D341Med (cell line): ENCODE data around the gene MKNK2.

Experiments
- DNase-seq: peaks from one replicate; pipeline ENCODE4 v3.0.0; 2012; ENCODE audit warnings: low spot score

MKNK2 gene

DNA sequence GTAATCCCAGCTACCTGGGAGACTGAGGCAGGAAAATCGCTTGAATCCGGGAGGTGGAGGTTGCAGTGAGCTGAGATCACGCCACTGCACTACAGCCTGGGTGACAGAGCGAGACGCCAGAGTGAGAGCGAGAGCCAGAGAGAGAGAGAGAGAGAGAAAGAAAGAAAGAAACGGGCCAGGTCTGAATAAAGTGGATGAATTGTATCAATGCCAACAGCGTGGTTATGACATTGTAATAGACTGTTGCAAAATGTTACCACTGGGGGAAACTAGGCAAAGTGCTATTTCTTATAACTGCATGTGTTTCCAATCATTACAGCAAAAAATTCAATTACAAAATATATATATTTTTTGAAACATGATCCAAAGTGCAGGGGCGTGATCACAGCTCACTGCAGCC is 23.7 kb downstream of the MKNK2 start:
- DNase-seq: no peak

DNA sequence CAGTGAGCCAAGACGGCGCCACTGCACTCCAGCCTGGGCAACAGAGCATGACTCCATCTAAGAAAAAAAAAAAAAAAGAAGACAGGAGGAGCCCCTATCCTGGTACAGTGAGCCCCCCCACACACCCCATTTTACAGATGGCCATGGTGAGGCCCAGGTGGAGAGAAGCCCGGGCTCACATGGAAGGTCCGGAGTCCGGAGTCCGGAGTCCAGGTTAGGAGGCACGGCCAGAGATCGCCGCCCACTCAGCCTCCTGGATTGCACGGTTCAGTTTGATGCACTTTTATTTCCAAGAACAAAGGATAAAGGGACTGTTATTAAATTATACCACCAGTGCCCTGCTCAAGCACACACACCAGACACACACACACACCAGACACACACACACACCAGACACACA is 24.3 kb downstream of the MKNK2 start:
- DNase-seq: no peak

- DNase-seq: no peak
Observed at GRCh38 chr19:2022289-2022688, 28.8 kb downstream of the MKNK2 start.

DNA sequence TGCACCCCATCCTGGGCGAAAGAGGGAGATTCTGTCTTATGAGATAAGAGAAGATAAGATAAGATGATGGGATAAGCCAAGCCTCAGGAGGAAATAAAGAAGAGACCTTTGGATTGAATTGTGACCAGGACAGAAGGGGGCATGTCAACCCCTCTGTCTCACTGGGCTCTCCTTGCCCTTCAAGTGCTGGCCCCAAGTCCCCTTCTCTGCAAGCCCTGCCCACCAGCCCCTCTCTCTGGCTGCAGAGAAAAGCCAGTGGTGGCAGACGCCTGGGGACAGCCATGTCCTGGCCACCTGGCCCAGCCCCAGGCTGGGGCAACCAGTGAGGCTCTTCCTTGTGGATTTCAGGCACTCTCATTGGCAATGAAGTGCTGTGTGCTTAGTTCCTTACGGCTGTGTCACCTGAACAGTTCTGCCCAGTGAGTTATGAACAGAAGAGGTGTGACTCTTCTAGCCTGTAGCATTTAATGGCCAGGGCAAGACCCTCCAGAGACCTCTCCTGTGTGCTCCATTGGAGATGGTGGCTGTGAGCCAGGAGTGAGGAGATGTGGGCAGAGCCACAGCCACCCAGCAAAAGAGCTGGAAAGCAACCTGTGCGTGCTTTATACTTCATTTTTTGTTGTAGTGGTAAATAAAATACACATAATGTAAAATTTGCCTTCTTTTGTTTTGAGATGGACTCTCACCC is 29.4 kb downstream of the MKNK2 start:
- DNase-seq: no peak

GRCh38 chr19:2018752-2019151 is 32.3 kb downstream of the MKNK2 start:
- no peak for DNase-seq

- DNase-seq: peak; percentile 79
Observed at GRCh38 chr19:2016041-2016807, 34.8 kb downstream of the MKNK2 start.

GRCh38 chr19:2015608-2015950 is 35.5 kb downstream of the MKNK2 start, which contains the start of gene BTBD2:
TSS of gene BTBD2 (minus strand) at chr19:2015714. CDS start at chr19:2015703, 11 bp downstream.
- no peak for DNase-seq

GRCh38 chr19:2014731-2015607 is 36.1 kb downstream of the MKNK2 start:
- DNase-seq: peak; percentile 90

DNA sequence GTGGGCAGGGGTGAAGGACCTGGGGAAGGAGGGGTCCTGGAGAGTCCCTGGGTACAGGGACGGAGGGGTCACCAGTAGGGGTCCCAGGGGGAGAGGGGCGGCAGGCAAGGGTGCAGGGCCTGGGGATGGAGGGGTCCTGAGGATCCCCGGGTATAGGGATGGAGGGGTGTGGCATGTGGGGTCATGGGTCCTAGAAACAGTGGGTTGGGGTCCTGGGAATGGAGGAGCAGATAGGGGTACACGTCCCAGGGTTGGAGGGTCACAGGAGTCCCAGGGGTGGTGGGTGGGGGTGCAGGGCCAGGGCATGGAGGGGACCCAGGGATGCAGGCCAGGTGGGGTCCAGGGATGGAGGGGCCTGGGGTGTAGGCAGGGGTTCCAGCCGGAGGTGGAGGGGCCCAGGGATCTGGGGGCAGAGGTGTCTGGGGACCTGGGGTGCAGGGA is 36.9 kb downstream of the MKNK2 start:
- no peak for DNase-seq

GRCh38 chr19:2013683-2013961 is 37.4 kb downstream of the MKNK2 start:
- DNase-seq: peak; percentile 32

DNA sequence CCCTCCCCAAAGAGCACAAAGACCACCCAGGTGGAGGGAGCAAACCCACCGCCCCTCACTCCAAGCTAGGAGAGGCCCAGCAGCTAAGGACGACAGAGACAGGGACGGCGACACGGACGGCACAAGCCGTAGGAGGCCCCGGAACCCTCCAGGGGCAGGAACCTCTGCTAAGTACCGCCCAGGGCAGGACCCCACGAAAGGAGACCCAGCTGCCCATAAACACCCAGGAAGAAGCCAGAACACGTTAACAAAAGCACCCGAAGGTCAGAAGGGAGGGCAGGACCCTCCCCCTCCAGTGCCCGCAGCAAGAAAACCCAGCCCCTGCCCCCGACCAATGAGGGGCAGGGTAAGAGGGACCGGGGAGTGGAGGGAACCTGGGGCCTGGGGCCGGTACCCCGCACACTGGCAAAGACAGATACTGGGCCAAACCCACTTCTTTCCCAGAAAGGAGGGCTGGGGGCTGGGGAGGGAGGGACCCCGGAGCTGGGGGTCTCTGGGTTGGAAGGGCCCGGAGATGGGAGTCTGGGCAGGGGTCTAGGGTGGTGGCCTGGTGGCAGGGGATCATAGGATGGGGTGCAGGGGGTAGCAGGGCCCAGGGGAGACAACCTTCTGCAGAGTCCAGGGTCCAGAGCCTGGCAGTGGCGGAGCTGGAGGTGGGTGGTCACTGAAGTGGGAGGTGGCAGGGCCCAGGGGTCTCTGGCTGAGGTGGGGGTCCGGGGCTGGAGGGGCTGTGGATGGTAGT is 37.9 kb downstream of the MKNK2 start:
- no peak for DNase-seq

- no peak for DNase-seq
Observed at GRCh38 chr19:2011169-2011568, 39.9 kb downstream of the MKNK2 start.

DNA sequence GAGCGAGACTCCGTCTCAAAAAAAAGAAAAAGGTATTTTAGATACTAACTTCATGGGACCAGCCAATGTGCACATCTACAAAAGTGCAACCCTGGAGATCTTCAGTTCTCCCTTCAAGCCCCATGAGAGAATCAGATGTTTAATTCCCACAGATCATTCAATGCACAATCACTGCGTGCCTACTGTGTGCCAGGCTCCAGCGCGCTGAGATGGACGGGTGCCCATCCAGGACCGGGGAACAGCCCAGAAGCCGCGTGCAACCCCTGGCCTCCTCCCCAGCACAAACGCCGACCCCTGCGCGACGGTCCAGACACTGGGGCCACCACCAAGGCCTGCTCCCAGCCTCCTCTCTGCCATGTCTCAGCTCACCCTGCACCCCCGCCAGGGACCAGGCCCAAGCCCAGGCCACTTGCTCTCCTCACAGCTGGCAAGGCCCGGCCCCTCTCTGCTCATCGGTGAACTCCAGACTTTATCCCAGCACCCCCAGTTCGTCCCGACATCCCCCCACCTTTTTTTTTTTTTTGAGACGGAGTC is 40.8 kb downstream of the MKNK2 start:
- peak; percentile 33 for DNase-seq

DNA sequence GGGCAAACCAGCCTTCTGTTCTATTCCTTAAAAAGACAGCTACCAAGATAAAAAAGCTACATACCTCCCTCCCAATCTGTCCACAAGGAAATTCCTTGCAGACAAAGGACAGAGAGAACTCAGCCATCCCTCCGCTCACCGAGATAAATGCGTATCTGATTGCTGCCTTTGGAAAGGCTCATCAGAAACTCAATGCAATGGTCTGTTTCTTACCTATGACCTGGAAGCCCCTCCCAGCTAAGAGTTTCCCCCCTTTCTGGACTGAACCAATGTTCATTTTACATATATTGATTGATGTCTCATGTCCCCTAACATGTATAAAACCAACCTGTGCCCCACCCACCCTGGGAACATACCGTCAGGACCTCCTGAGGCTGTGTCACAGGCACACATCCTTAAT is 47.2 kb downstream of the MKNK2 start:
- DNase-seq: no peak

- DNase-seq: peak; percentile 34
Observed at GRCh38 chr19:1999856-2000515, 51.1 kb downstream of the MKNK2 start.

- DNase-seq: no peak
Observed at GRCh38 chr19:1998712-1999708, 52.0 kb downstream of the MKNK2 start.

- DNase-seq: no peak
Observed at GRCh38 chr19:1997353-1998233, 53.5 kb downstream of the MKNK2 start.

DNA sequence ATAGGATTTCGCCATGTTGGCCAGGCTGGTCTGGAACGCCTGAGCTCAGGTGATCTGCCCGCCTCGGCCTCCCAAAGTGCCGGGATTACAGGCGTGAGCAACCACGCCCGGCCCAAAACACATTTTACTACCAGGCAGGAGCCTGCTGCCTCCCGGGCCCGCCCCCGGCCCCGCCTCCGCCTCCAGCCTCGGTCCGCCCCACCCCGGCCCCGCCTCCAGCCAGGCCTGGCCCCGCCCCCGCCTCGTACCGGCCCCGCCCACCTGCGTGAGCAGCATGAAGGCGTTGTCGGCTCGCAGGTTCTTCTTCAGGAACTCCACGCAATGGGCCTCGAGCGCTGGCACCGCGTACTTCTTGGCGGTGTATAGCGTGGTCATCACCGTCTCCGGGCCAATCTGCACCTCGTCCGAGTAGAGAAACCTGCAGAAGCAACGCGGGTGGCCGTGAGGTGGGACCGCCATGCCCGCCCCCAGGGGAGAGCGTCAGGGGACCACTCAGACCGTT is 58.2 kb downstream of the MKNK2 start:
- DNase-seq: peak; percentile 80
